Thyroid gland (tissue), 4 donors: ENCODE results near the gene PARD6A. TPM values are rescaled to one million over a fixed set of nuclear protein-coding genes. Genes with fewer than 3 reads are reported as not detected.

Experiments used
- DNase-seq, 2 donors: peaks; one replicate each; pipeline ENCODE4 v3.0.0-alpha.2; 2019
- H3K27ac ChIP-seq, 3 donors: fragments of 200-600 bp; sonication (generic); 1 replicate in 2 of 3; 2 replicates in 1 of 3; pipeline ENCODE4 v1.5.1; 2016 to 2019; ENCODE audit warnings: mild to moderate bottlenecking in 1 of 3, moderate library complexity in 1 of 3
- H3K27me3 ChIP-seq: fragments of 200-600 bp; sonication (generic); one replicate; pipeline ENCODE4 v1.5.1; 2019
- H3K36me3 ChIP-seq, 2 donors: fragments of 200-600 bp; sonication (generic); one replicate each; pipeline ENCODE4 v1.5.1; 2016 to 2019
- H3K4me1 ChIP-seq, 2 donors: fragments of 200-600 bp; sonication (generic); one replicate each; pipeline ENCODE4 v1.5.1; 2017 to 2019
- H3K4me3 ChIP-seq, 3 donors: fragments of 200-600 bp; sonication (generic); replicated peaks in 1 of 3; 1 replicate in 2 of 3; 2 replicates in 1 of 3; pipeline ENCODE4 v1.5.1; 2016; ENCODE audit warnings: mild to moderate bottlenecking in 1 of 3
- H3K9me3 ChIP-seq: fragments of 200-600 bp; sonication (generic); one replicate; pipeline ENCODE4 v1.5.1; 2017
- POLR2A ChIP-seq, 2 donors: fragments of 450-650 bp; IDR thresholded peaks; one replicate each; pipeline ENCODE4 v1.6.1; 2017; ENCODE audit warnings: antibody characterized with exemption in 2 of 2, mild to moderate bottlenecking in 2 of 2, moderate library complexity in 1 of 2
- WGBS, 2 donors: methylation state at CpG; one replicate each; pipeline ENCODE4 v1.1.5; 2017; 5-methylcytosine and 5-hydroxymethylcytosine counted together
- intact Hi-C: fragments of 100-400 bp; cut with DNase I; formaldehyde crosslinking; loops from one replicate; pipeline ENCODE4 v1.15.1; 2023
- total RNA-seq, 4 donors: library from RNA; depleted of rRNA; stranded (reverse); fragments of >200 nt; gene quantifications; one replicate each; pipeline ENCODE4 v1.2.3, GENCODE V29; 2016
- TF ChIP-seq, protein P1 (sequence below), 6 experiments: fragments of 200-600 bp in 3 of 6; fragments of 450-650 bp in 3 of 6; sonication (generic) in 3 of 6; IDR thresholded peaks; one replicate each; pipeline ENCODE4 v1.5.1; 2016 to 2019; ENCODE audit warnings: antibody characterized with exemption in 6 of 6, mild to moderate bottlenecking in 2 of 6, inconsistent platforms in 1 of 6, moderate library complexity in 1 of 6

The PARD6A gene
- total RNA-seq, 4 donors from 2014 or later = 2.5 to 8.8 (median 5.0) TPM

GRCh38 chr16:67637625-67638024, 23.1 kb upstream of the PARD6A start:
- H3K4me1 ChIP-seq = peaks cover 17 to 32% of the 10 kb centered on the region in 2 donors
- intact Hi-C loops = no loop called here
- H3K27me3 ChIP-seq = no peaks in the 10 kb centered on the region
- no peak for DNase-seq
- no peak overlapping the region for H3K27ac ChIP-seq
- H3K4me3 ChIP-seq = no peak overlapping the region
- TF ChIP-seq, protein P1, sequence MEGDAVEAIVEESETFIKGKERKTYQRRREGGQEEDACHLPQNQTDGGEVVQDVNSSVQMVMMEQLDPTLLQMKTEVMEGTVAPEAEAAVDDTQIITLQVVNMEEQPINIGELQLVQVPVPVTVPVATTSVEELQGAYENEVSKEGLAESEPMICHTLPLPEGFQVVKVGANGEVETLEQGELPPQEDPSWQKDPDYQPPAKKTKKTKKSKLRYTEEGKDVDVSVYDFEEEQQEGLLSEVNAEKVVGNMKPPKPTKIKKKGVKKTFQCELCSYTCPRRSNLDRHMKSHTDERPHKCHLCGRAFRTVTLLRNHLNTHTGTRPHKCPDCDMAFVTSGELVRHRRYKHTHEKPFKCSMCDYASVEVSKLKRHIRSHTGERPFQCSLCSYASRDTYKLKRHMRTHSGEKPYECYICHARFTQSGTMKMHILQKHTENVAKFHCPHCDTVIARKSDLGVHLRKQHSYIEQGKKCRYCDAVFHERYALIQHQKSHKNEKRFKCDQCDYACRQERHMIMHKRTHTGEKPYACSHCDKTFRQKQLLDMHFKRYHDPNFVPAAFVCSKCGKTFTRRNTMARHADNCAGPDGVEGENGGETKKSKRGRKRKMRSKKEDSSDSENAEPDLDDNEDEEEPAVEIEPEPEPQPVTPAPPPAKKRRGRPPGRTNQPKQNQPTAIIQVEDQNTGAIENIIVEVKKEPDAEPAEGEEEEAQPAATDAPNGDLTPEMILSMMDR (IDR thresholded peaks at IDR 0.05) = no peak
- no peak for TF ChIP-seq POLR2A (IDR thresholded peaks at IDR 0.05)
- H3K36me3 ChIP-seq = peaks cover 31 to 33% of the 10 kb centered on the region in 2 donors
- WGBS, 2 donors = 85 to 87% methylated on average over 12 of the region's 12 CpGs
- no peaks in the 10 kb centered on the region for H3K9me3 ChIP-seq

DNA sequence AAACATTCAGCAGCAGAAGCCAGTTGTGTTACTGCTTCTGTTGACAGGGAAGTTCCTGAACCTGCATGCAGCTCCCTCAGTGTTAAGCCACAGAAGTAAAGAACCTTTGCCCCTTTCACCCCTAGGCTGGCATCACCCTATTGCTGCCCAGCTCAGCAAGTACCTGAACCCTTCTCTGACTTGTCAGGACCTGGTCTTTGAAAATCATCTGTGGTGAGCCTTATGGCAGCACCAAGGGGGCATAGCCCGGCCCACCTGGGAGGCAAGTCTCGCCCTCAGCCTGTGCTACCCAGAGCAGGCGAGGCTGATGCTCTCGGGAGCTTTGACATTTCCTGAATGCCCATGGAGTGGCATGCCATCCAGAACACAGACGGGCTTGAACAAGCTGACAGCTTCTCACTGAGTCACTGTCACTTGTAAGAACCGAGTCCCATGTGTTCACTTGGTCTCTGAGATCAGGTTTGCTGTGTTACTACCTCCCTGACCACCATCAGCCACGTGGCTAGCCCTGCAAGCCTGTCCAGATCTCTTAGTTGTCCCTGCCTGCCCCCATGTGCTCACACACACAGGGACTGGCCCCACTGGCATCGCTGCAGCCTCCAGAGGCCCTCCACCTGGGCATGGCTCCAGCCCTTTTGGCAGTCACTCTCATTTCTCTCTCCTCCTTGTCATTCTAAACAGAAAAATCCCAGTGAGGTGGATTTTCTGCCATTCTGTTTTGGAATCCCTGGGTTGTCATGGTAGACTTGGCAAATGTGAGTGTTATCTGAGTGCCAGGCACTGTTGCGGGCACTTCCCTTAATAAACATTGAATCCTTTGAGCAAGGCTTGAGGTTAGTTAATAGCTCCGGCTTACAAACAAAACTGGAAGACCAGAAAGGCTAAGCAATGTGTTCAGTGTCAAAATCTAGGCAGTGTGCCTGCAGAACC, 18.7 kb upstream of the PARD6A start:
- intact Hi-C loops = no loop called here
- H3K36me3 ChIP-seq = peaks cover 15 to 16% of the 10 kb centered on the region in 2 donors
- H3K4me3 ChIP-seq = no peak overlapping the region
- no peaks in the 10 kb centered on the region for H3K9me3 ChIP-seq
- peaks cover 4% of the 10 kb centered on the region for H3K27me3 ChIP-seq
- DNase-seq = peak; percentile 95
- TF ChIP-seq POLR2A (IDR thresholded peaks at IDR 0.05) = no peak
- TF ChIP-seq, protein P1 (IDR thresholded peaks at IDR 0.05) = no peak
- 14 to 32% methylated on average over 8 to 10 of the region's 10 CpGs for WGBS, 2 donors
- no peak overlapping the region for H3K27ac ChIP-seq
- peaks cover 17 to 42% of the 10 kb centered on the region in 2 donors for H3K4me1 ChIP-seq

DNA sequence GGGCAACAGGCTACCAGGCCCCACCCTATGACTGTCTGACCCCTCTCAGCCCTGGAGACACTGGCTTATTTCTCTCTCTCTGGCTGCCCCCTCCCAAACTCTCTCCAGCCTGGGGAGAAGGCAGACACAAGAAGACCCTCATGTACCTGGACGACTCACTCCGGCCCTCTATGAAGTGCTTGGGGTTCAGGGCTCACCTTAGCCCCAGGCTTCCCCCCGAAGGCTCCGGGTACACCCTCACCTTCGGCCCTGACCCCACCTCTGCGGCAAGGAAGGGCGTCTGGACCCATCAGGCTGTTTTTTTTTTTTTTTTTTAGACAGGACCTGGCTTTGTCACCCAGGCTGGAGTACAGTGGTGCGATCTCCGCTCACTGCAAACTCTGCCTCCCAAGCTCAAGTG, 16.7 kb upstream of the PARD6A start:
- intact Hi-C loops = no loop called here
- Histone ChIP-seq H3K9me3 (no peaks in the 10 kb centered on the region), H3K4me3 (no peak overlapping the region), H3K36me3 (no peaks in the 10 kb centered on the region), H3K27me3 (peaks cover 17% of the 10 kb centered on the region), H3K4me1 (peaks cover 17 to 45% of the 10 kb centered on the region in 2 donors), H3K27ac (no peak overlapping the region)
- no peak for DNase-seq
- WGBS, 2 donors = 92 to 93% methylated on average over 9 of the region's 9 CpGs
- TF ChIP-seq POLR2A (IDR thresholded peaks at IDR 0.05) = no peak
- TF ChIP-seq, protein P1 (IDR thresholded peaks at IDR 0.05) = no peak

GRCh38 chr16:67645397-67646121, 15.2 kb upstream of the PARD6A start:
- TF ChIP-seq, protein P1 (IDR thresholded peaks at IDR 0.05) = no peak
- no peak for TF ChIP-seq POLR2A (IDR thresholded peaks at IDR 0.05)
- intact Hi-C loops = loop anchor here (5.0 kb wide), 1 partner anchor 98 kb away; no protein-coding TSS in a partner anchor
- Histone ChIP-seq H3K4me3 (no peak overlapping the region), H3K9me3 (no peaks in the 10 kb centered on the region), H3K4me1 (peaks cover 9 to 36% of the 10 kb centered on the region in 2 donors), H3K27ac (no peak overlapping the region), H3K36me3 (no peaks in the 10 kb centered on the region), H3K27me3 (peaks cover 17% of the 10 kb centered on the region)
- 87 to 91% methylated on average over 6 to 9 of the region's 15 CpGs for WGBS, 2 donors
- no peak for DNase-seq
